Measurements from ENCODE around the gene NOL8.
A peak's percentile ranks its signal among the peaks of the same experiment; 100 is the strongest.

NOL8 gene

GRCh38 chr9:92325269-92325990 lies at the start of gene NOL8, which contains the start of gene CENPP:
Gene NOL8, minus strand, starts transcription at chr9:92325350. Its CDS starts 1,189 bp downstream, at chr9:92324161.
Gene CENPP, plus strand, starts transcription at chr9:92325953.
- peak; percentile 70 for DNase-seq

GRCh38 chr9:92373167-92373566 lies 48.0 kb upstream of the NOL8 start:
- DNase-seq: no peak

GRCh38 chr9:92369075-92369474 lies 43.9 kb upstream of the NOL8 start:
- DNase-seq: no peak

- DNase-seq: no peak
These were observed 34.9 kb upstream of the NOL8 start for GRCh38 chr9:92360083-92360482.

GRCh38 chr9:92359394-92359995 lies 34.3 kb upstream of the NOL8 start:
- DNase-seq: no peak

GRCh38 chr9:92353051-92353450 lies 27.9 kb upstream of the NOL8 start:
- DNase-seq: no peak

- DNase-seq: no peak
These were observed 25.6 kb upstream of the NOL8 start for GRCh38 chr9:92350740-92351133.

GRCh38 chr9:92349771-92350739 lies 24.9 kb upstream of the NOL8 start:
- DNase-seq: no peak

GRCh38 chr9:92345582-92345981 lies 20.4 kb upstream of the NOL8 start:
- DNase-seq: no peak

GRCh38 chr9:92342825-92343488 lies 17.8 kb upstream of the NOL8 start:
- DNase-seq: no peak

- no peak for DNase-seq
These were observed 16.4 kb upstream of the NOL8 start for GRCh38 chr9:92341578-92341977.

GRCh38 chr9:92333282-92333634 lies 8.1 kb upstream of the NOL8 start:
- no peak for DNase-seq

- DNase-seq: no peak
These were observed 7.6 kb upstream of the NOL8 start for GRCh38 chr9:92332577-92333281.

GRCh38 chr9:92328225-92328624 lies 3.1 kb upstream of the NOL8 start:
- no peak for DNase-seq

GRCh38 chr9:92327283-92327850 lies 2.2 kb upstream of the NOL8 start:
- DNase-seq: no peak

- DNase-seq: no peak
These were observed 896 bp upstream of the NOL8 start for GRCh38 chr9:92325991-92326500.

GRCh38 chr9:92324889-92325268 lies 271 bp downstream of the NOL8 start:
- no peak for DNase-seq

- no peak for DNase-seq
These were observed 719 bp downstream of the NOL8 start for GRCh38 chr9:92324431-92324830.

GRCh38 chr9:92315456-92315855 lies 9.7 kb downstream of the NOL8 start:
- DNase-seq: no peak

- no peak for DNase-seq
These were observed 11.5 kb downstream of the NOL8 start for GRCh38 chr9:92313624-92314012.

- no peak for DNase-seq
These were observed 12.1 kb downstream of the NOL8 start for GRCh38 chr9:92312887-92313623.

All from DMS79 treated with DMSO at 0.1 percent for 48 hours (cell line).